ENCODE data around the gene LIPN. TPM values are rescaled to one million over a fixed set of nuclear protein-coding genes. Genes with fewer than 3 reads are reported as not detected.

Gene LIPN
- total and polyA plus RNA-seq, 7 donors = not detected

DNA sequence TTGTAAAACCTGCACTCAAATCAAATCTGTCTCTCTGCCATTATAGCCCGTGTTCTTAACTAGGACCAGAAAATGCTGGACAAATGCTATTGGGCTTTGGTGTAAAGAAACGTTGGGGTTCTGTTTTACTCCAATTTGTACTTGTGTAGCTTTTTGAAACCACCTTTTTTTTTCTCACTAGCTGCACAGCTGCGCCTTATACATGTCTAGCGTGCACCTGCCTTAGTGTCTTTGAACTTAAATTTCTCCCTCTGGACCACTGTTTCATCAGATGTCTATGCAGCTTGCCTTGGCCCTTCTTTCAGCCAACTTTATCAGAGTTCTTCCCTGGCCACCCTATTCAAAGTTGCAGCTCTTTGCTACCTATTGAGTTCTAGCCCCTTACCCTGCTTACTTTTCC, 49.8 kb downstream of the LIPN start:
- Histone ChIP-seq H3K4me3 (no peak overlapping the region), H3K27me3 (ENCODE audit: insufficient read depth in 3 of 3, low read length in 2 of 3) (peaks cover 0 to 9% (median 0%) of the 10 kb centered on the region in 3 donors), H3K27ac (no peak overlapping the region), H3K36me3 (ENCODE audit: insufficient read depth in 1 of 2, low read depth in 1 of 2) (no peaks in the 10 kb centered on the region), H3K4me1 (no peaks in the 10 kb centered on the region), H3K9me3 (no peaks in the 10 kb centered on the region)
- TF ChIP-seq, protein P1, sequence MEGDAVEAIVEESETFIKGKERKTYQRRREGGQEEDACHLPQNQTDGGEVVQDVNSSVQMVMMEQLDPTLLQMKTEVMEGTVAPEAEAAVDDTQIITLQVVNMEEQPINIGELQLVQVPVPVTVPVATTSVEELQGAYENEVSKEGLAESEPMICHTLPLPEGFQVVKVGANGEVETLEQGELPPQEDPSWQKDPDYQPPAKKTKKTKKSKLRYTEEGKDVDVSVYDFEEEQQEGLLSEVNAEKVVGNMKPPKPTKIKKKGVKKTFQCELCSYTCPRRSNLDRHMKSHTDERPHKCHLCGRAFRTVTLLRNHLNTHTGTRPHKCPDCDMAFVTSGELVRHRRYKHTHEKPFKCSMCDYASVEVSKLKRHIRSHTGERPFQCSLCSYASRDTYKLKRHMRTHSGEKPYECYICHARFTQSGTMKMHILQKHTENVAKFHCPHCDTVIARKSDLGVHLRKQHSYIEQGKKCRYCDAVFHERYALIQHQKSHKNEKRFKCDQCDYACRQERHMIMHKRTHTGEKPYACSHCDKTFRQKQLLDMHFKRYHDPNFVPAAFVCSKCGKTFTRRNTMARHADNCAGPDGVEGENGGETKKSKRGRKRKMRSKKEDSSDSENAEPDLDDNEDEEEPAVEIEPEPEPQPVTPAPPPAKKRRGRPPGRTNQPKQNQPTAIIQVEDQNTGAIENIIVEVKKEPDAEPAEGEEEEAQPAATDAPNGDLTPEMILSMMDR (IDR thresholded peaks at IDR 0.05) = no peak
- intact Hi-C loops (cut with DNase I) = loop anchor here in 1 of 2 donors (10.0 kb wide), 1 partner anchor 125 kb away; no protein-coding TSS in a partner anchor
- DNase-seq (no peak), ATAC-seq (no peak)
- 60 to 62% (median 62%) methylated on average over 4 of the region's 4 CpGs for WGBS, 3 donors

DNA sequence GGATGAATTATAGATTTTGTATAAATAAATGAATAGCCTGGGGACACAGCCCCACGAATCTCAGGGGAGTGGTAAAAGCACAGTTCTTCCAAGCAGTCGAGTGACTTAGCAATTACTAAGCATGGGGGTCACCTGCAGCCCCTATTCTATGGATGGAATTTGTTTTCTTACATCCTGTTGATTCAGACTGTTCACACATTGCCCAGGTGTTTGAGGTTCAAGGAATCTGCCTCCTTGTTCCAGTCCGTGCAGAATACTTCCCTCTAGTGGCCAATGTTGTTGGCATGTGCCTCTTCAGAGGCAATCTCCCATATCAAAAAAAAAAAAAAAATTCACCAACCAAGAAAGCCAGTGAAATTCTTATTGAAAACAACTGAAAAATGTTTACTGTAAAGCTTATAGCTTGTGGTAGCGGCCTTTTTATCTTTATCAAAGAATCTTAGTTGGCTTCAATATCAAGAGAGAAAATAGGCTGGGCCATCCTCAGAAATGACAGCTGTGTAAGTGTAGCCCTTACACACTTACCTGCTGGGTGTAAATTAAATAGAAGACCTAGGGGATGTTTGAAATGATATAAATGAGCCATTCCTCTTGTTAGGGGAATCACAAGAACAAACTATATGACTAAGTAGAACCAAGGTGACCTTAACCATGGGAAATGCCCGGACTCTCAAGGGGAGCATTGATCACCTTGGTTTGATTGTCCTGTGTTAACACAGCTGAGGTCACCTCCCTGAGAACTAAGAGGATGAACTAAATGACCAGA, 50.6 kb downstream of the LIPN start:
- DNase-seq = no peak
- peak in 1 of 4 donors; percentile 55 for ATAC-seq
- Histone ChIP-seq H3K27ac (no peak overlapping the region), H3K4me3 (no peak overlapping the region), H3K4me1 (no peaks in the 10 kb centered on the region), H3K27me3 (ENCODE audit: insufficient read depth in 3 of 3, low read length in 2 of 3) (peaks cover 0 to 9% (median 0%) of the 10 kb centered on the region in 3 donors), H3K36me3 (ENCODE audit: insufficient read depth in 1 of 2, low read depth in 1 of 2) (no peaks in the 10 kb centered on the region), H3K9me3 (no peaks in the 10 kb centered on the region)
- WGBS, 3 donors = 41 to 45% (median 42%) methylated on average over 5 of the region's 5 CpGs
- TF ChIP-seq, protein P1 (IDR thresholded peaks at IDR 0.05) = peak; percentile 51
- intact Hi-C loops (cut with DNase I) = loop anchor here in 1 of 2 donors (10.0 kb wide), 1 partner anchor 126 kb away; no protein-coding TSS in a partner anchor

DNA sequence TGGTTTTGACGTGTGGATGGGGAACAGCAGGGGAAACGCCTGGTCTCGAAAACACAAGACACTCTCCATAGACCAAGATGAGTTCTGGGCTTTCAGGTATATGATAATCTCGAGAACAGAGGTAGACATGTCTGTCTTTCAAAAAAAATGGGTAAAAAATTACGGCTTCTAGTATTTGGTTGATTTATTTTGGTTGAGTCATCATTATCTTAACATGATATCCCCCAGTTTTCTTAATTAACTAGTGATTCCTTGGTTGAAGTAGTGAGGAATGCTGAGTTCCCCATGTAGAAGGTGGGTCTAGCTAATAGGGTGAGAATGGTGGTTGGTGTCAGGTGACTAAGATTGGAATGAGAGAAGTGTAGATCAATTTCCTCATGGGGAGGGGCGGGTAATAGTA, 53.4 kb downstream of the LIPN start:
- WGBS, 3 donors = 78 to 84% (median 78%) methylated on average over 6 of the region's 6 CpGs
- no peak for DNase-seq
- intact Hi-C loops (cut with DNase I) = loop anchor here in 1 of 2 donors (10.0 kb wide), 1 partner anchor 128 kb away; no protein-coding TSS in a partner anchor

DNA sequence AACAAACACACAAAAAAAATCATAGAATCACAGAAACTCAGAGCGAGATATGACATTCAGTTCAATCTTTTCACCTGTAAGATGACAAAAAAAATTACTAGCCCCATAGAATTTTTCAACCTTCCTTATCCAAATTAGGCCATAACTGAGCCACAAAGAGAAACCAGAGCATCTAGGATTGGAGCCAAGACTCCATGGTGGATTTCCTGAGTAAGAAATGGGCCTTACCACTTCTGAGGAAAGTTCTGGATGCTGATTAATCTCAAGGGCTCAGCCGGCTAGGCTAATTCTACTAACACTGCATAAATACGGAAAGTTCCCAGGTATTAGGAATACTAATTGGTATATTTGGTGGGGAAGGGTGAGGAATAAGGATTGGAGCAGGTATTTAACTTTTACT, 59.5 kb downstream of the LIPN start:
- TF ChIP-seq, protein P1 (IDR thresholded peaks at IDR 0.05) = no peak
- no peaks in the 10 kb centered on the region for H3K9me3 ChIP-seq
- intact Hi-C loops (cut with DNase I) = loop anchor here in 1 of 2 donors (10.0 kb wide), 1 partner anchor 134 kb away; no protein-coding TSS in a partner anchor
- no peak overlapping the region for H3K4me3 ChIP-seq
- ATAC-seq = no peak
- no peaks in the 10 kb centered on the region for H3K27me3 ChIP-seq (ENCODE audit: insufficient read depth in 3 of 3, low read length in 2 of 3)
- no peaks in the 10 kb centered on the region for H3K4me1 ChIP-seq
- no peaks in the 10 kb centered on the region for H3K36me3 ChIP-seq (ENCODE audit: insufficient read depth in 1 of 2, low read depth in 1 of 2)
- 66 to 73% (median 66%) methylated on average over 3 of the region's 3 CpGs for WGBS, 3 donors
- DNase-seq = no peak
- H3K27ac ChIP-seq = no peak overlapping the region

More for the DNA sequence above, 53.4 kb downstream of the LIPN start:
- Histone ChIP-seq H3K27ac (no peak overlapping the region), H3K4me3 (no peak overlapping the region), H3K4me1 (no peaks in the 10 kb centered on the region), H3K9me3 (no peaks in the 10 kb centered on the region), H3K27me3 (ENCODE audit: insufficient read depth in 3 of 3, low read length in 2 of 3) (peaks cover 0 to 9% (median 0%) of the 10 kb centered on the region in 3 donors), H3K36me3 (ENCODE audit: insufficient read depth in 1 of 2, low read depth in 1 of 2) (no peaks in the 10 kb centered on the region)
- TF ChIP-seq, protein P1 (IDR thresholded peaks at IDR 0.05) = no peak
- no peak for ATAC-seq
